ENCODE measurements around the gene SLC15A2.

DNA sequence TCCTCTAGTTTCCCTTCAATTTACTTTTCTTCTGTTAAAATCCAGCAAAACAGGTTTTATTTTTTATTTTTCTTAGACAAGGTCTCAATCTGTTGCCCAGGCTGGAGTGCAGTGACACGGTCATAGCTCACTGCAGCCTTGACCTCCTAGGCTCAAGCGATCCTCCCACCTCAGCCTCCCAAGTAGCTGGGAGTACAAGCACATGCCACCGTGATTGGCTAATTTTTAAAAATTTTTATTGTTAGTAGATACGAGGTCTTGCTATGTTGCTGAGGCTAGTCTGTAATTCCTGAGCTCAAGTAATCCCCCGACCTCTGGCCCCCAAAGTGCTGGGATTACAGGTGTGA, 86.2 kb downstream of the SLC15A2 start:
- TF ChIP-seq, protein P1, sequence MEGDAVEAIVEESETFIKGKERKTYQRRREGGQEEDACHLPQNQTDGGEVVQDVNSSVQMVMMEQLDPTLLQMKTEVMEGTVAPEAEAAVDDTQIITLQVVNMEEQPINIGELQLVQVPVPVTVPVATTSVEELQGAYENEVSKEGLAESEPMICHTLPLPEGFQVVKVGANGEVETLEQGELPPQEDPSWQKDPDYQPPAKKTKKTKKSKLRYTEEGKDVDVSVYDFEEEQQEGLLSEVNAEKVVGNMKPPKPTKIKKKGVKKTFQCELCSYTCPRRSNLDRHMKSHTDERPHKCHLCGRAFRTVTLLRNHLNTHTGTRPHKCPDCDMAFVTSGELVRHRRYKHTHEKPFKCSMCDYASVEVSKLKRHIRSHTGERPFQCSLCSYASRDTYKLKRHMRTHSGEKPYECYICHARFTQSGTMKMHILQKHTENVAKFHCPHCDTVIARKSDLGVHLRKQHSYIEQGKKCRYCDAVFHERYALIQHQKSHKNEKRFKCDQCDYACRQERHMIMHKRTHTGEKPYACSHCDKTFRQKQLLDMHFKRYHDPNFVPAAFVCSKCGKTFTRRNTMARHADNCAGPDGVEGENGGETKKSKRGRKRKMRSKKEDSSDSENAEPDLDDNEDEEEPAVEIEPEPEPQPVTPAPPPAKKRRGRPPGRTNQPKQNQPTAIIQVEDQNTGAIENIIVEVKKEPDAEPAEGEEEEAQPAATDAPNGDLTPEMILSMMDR (IDR thresholded peaks at IDR 0.05) = no peak
- TF ChIP-seq, protein P2, sequence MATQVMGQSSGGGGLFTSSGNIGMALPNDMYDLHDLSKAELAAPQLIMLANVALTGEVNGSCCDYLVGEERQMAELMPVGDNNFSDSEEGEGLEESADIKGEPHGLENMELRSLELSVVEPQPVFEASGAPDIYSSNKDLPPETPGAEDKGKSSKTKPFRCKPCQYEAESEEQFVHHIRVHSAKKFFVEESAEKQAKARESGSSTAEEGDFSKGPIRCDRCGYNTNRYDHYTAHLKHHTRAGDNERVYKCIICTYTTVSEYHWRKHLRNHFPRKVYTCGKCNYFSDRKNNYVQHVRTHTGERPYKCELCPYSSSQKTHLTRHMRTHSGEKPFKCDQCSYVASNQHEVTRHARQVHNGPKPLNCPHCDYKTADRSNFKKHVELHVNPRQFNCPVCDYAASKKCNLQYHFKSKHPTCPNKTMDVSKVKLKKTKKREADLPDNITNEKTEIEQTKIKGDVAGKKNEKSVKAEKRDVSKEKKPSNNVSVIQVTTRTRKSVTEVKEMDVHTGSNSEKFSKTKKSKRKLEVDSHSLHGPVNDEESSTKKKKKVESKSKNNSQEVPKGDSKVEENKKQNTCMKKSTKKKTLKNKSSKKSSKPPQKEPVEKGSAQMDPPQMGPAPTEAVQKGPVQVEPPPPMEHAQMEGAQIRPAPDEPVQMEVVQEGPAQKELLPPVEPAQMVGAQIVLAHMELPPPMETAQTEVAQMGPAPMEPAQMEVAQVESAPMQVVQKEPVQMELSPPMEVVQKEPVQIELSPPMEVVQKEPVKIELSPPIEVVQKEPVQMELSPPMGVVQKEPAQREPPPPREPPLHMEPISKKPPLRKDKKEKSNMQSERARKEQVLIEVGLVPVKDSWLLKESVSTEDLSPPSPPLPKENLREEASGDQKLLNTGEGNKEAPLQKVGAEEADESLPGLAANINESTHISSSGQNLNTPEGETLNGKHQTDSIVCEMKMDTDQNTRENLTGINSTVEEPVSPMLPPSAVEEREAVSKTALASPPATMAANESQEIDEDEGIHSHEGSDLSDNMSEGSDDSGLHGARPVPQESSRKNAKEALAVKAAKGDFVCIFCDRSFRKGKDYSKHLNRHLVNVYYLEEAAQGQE (IDR thresholded peaks at IDR 0.05; ENCODE audit: insufficient read depth in 1 of 2, low read depth in 2 of 2, low read length in 1 of 2) = no peak
- no peak for TF ChIP-seq TCF7L2 (IDR thresholded peaks at IDR 0.05; ENCODE audit: low read depth, low read length)
